Suppressor macrophage treated with lipopolysaccharide for 1 hour (primary cell): ENCODE measurements around the gene RNASE7.

ENCODE experiments used
- DNase-seq, 3 donors: peaks; one replicate each; pipeline ENCODE4 v3.0.0-alpha.2; 2020 to 2022

Gene RNASE7

GRCh38 chr14:21069388-21070082 is 27.4 kb downstream of the RNASE7 start:
- peak in 1 of 3 donors; percentile 18 for DNase-seq

GRCh38 chr14:21070083-21070609 is 28.0 kb downstream of the RNASE7 start, which contains the start of gene ARHGEF40:
Gene ARHGEF40 (plus strand): TSS chr14:21070304. CDS start chr14:21070397, 93 bp downstream.
- peak; percentile 47 to 84 (median 59) for DNase-seq

- peak; percentile 59 to 74 (median 59) for DNase-seq
Observed at GRCh38 chr14:21070610-21071224, 28.6 kb downstream of the RNASE7 start.

- DNase-seq: peak; percentile 85 to 92 (median 88)
Observed at GRCh38 chr14:21071225-21072030, 29.3 kb downstream of the RNASE7 start.

GRCh38 chr14:21072031-21072473 is 29.9 kb downstream of the RNASE7 start:
- peak; percentile 77 to 84 (median 83) for DNase-seq

- DNase-seq: no peak
Observed at GRCh38 chr14:21072781-21073339, 30.7 kb downstream of the RNASE7 start.

GRCh38 chr14:21073921-21074320 is 31.8 kb downstream of the RNASE7 start:
- no peak for DNase-seq

GRCh38 chr14:21074398-21075272 is 32.5 kb downstream of the RNASE7 start:
- DNase-seq: no peak

- no peak for DNase-seq
Observed at GRCh38 chr14:21075719-21076437, 33.7 kb downstream of the RNASE7 start.

GRCh38 chr14:21077672-21078071 is 35.5 kb downstream of the RNASE7 start:
- DNase-seq: peak in 2 of 3 donors; percentile 13 to 31

- no peak for DNase-seq
Observed at GRCh38 chr14:21078287-21078686, 36.1 kb downstream of the RNASE7 start.

- DNase-seq: no peak
Observed at GRCh38 chr14:21078726-21079125, 36.6 kb downstream of the RNASE7 start.

GRCh38 chr14:21081521-21082142 is 39.5 kb downstream of the RNASE7 start:
- no peak for DNase-seq

GRCh38 chr14:21083565-21084325 is 41.6 kb downstream of the RNASE7 start:
- DNase-seq: no peak

GRCh38 chr14:21084396-21084795 is 42.2 kb downstream of the RNASE7 start:
- no peak for DNase-seq

- peak; percentile 42 to 62 (median 59) for DNase-seq
Observed at GRCh38 chr14:21084998-21085853, 43.1 kb downstream of the RNASE7 start.

GRCh38 chr14:21086908-21087293 is 44.7 kb downstream of the RNASE7 start:
- no peak for DNase-seq

- peak; percentile 78 to 88 (median 78) for DNase-seq
Observed at GRCh38 chr14:21087294-21088091, 45.3 kb downstream of the RNASE7 start.
